Lower leg skin (tissue), 3 donors: ENCODE measurements around the gene DUSP6.

Experiments used
- POLR2A ChIP-seq, 2 donors: fragments of 450-650 bp; IDR thresholded peaks; one replicate each; pipeline ENCODE4 v1.6.1; 2016 to 2017; ENCODE audit warnings: antibody characterized with exemption in 2 of 2, mild to moderate bottlenecking in 1 of 2, moderate library complexity in 1 of 2
- TF ChIP-seq, protein P1 (sequence below), 3 donors: fragments of 450-650 bp; IDR thresholded peaks; one replicate each; pipeline ENCODE4 v1.5.1; 2016; ENCODE audit warnings: antibody characterized with exemption in 3 of 3, mild to moderate bottlenecking in 3 of 3, moderate library complexity in 2 of 3

DNA sequence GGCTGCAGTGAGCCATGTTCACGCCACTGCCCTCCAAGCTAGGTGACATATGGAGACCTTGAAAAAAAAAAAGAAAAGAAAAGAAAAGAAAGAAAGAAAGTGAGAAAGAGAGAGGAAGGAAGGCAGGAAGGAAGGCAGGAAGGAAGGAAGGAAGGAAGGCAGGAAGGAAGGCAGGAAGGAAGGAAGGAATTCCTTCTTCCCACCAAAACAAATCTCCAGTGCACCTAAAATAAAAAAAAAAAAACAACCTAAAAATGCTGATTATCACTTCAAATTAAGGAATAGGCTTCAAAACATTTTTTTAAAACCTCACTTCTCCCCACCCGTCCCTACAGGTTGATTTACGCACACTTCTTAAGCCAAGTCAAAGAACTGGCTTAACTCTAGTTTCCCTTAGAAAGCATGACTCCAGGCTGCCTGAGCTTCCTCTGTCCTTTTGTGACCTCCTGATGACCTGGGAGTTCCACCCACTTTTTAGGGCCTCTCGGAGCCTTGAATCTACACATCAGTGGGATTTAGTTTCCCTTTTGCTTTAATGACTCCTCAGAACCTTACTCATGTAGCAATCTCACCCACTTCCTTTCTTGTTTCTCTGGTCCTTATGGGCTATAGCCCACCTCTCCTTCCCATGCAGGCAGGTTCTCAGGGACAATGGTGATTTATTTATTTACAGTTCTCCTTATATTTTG is 18.6 kb downstream of the DUSP6 start:
- no peak for TF ChIP-seq POLR2A (IDR thresholded peaks at IDR 0.05)
- TF ChIP-seq, protein P1, sequence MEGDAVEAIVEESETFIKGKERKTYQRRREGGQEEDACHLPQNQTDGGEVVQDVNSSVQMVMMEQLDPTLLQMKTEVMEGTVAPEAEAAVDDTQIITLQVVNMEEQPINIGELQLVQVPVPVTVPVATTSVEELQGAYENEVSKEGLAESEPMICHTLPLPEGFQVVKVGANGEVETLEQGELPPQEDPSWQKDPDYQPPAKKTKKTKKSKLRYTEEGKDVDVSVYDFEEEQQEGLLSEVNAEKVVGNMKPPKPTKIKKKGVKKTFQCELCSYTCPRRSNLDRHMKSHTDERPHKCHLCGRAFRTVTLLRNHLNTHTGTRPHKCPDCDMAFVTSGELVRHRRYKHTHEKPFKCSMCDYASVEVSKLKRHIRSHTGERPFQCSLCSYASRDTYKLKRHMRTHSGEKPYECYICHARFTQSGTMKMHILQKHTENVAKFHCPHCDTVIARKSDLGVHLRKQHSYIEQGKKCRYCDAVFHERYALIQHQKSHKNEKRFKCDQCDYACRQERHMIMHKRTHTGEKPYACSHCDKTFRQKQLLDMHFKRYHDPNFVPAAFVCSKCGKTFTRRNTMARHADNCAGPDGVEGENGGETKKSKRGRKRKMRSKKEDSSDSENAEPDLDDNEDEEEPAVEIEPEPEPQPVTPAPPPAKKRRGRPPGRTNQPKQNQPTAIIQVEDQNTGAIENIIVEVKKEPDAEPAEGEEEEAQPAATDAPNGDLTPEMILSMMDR (IDR thresholded peaks at IDR 0.05): no peak
